SK-N-SH treated with all-trans-retinoic acid at 6 μM for 48 hours (cell line): ENCODE results near the gene TMEM269.

Source experiments
- ATAC-seq: fragments of 200-7000 bp; cut with Tn5 transposase; 3 replicates; pipeline ENCODE4 v1.9.1; 2020; ENCODE audit warnings: mild to moderate bottlenecking, moderate library complexity
- ARNTL ChIP-seq: fragments of 450-650 bp; formaldehyde crosslinking; IDR thresholded peaks from 2 replicates; pipeline ENCODE4 v1.5.0; 2020; ENCODE audit warnings: low read depth, mild to moderate bottlenecking, moderate library complexity, borderline replicate concordance
- BACH2 ChIP-seq: fragments of 250-450 bp; sonication (Bioruptor Pico); IDR thresholded peaks from 2 replicates; pipeline ENCODE4 v1.9.0; 2021; ENCODE audit warnings: mild to moderate bottlenecking, borderline replicate concordance
- CSRNP3 ChIP-seq: fragments of 250-450 bp; sonication (Bioruptor Pico); IDR thresholded peaks from 2 replicates; pipeline ENCODE4 v1.5.1; 2021; ENCODE audit warnings: mild to moderate bottlenecking, moderate library complexity
- ESRRG ChIP-seq: fragments of 250-450 bp; sonication (Bioruptor Pico); IDR thresholded peaks from 2 replicates; pipeline ENCODE4 v1.6.1; 2021; ENCODE audit warnings: mild to moderate bottlenecking
- GLIS3 ChIP-seq: fragments of 250-450 bp; sonication (Bioruptor Pico); IDR thresholded peaks from 2 replicates; pipeline ENCODE4 v1.5.0; 2020; ENCODE audit warnings: mild to moderate bottlenecking, moderate library complexity
- ISL1 ChIP-seq: fragments of 250-450 bp; sonication (Bioruptor Pico); IDR thresholded peaks from 2 replicates; pipeline ENCODE4 v2.1.2; 2022; ENCODE audit warnings: mild to moderate bottlenecking, moderate library complexity
- OSR1 ChIP-seq: fragments of 250-450 bp; sonication (Bioruptor Pico); IDR thresholded peaks from 2 replicates; pipeline ENCODE4 v1.8.0; 2022; ENCODE audit warnings: moderate library complexity, mild to moderate bottlenecking, inconsistent platforms
- PATZ1 ChIP-seq: fragments of 250-450 bp; sonication (Bioruptor Pico); IDR thresholded peaks from 2 replicates; pipeline ENCODE4 v1.8.0; 2020; ENCODE audit warnings: mild to moderate bottlenecking, moderate library complexity, borderline replicate concordance
- POU6F1 ChIP-seq: fragments of 250-450 bp; sonication (Bioruptor Pico); IDR thresholded peaks from 2 replicates; pipeline ENCODE4 v1.8.0; 2021; ENCODE audit warnings: low read depth, mild to moderate bottlenecking, moderate library complexity, borderline replicate concordance
- RARB ChIP-seq: fragments of 250-450 bp; sonication (Bioruptor Pico); IDR thresholded peaks from 2 replicates; pipeline ENCODE4 v1.8.0; 2021; ENCODE audit warnings: mild to moderate bottlenecking, moderate library complexity
- SNAI2 ChIP-seq: fragments of 250-450 bp; sonication (Bioruptor Pico); IDR thresholded peaks from 2 replicates; pipeline ENCODE4 v1.5.0; 2020; ENCODE audit warnings: mild to moderate bottlenecking, moderate library complexity
- TCF4 ChIP-seq: fragments of 250-450 bp; sonication (Bioruptor Pico); IDR thresholded peaks from 2 replicates; pipeline ENCODE4 v1.8.0; 2021; ENCODE audit warnings: mild to moderate bottlenecking, moderate library complexity, borderline replicate concordance
- TOX ChIP-seq: fragments of 250-450 bp; sonication (Bioruptor Pico); IDR thresholded peaks from 2 replicates; pipeline ENCODE4 v1.8.0; 2021; ENCODE audit warnings: mild to moderate bottlenecking, moderate library complexity, borderline replicate concordance
- TSHZ2 ChIP-seq: fragments of 250-450 bp; sonication (Bioruptor Pico); IDR thresholded peaks from 2 replicates; pipeline ENCODE4 v1.5.0; 2020; ENCODE audit warnings: mild to moderate bottlenecking, moderate library complexity
- ZC3H10 ChIP-seq: fragments of 250-450 bp; sonication (Bioruptor Pico); IDR thresholded peaks from 2 replicates; pipeline ENCODE4 v1.5.1; 2021; ENCODE audit warnings: mild to moderate bottlenecking, moderate library complexity
- ZFP3 ChIP-seq: fragments of 250-450 bp; sonication (Bioruptor Pico); IDR thresholded peaks from 2 replicates; pipeline ENCODE4 v1.5.0; 2020; ENCODE audit warnings: mild to moderate bottlenecking, moderate library complexity
- ZFP30 ChIP-seq: fragments of 450-650 bp; formaldehyde crosslinking; IDR thresholded peaks from 2 replicates; pipeline ENCODE4 v1.5.0; 2022; ENCODE audit warnings: mild to moderate bottlenecking, moderate library complexity
- ZNF70 ChIP-seq: fragments of 450-650 bp; formaldehyde crosslinking; IDR thresholded peaks from 2 replicates; pipeline ENCODE4 v1.5.0; 2020; ENCODE audit warnings: mild to moderate bottlenecking, moderate library complexity

TMEM269 gene

GRCh38 chr1:42838482-42839190 is 53.8 kb downstream of the TMEM269 start (continued):
- TF ChIP-seq ZFP30 (CRISPR knock-in tag): no peak
- TF ChIP-seq, all 23 proteins: peak for 0

- TF ChIP-seq ISL1 (CRISPR knock-in tag) (no peak), BACH2 (CRISPR knock-in tag) (no peak), TOX (no peak), ZFP3 (CRISPR knock-in tag) (no peak), TSHZ2 (CRISPR knock-in tag) (no peak), RARB (no peak)
- ATAC-seq: no peak
These were observed 56.2 kb downstream of the TMEM269 start for GRCh38 chr1:42841010-42841409.

- no peak for ATAC-seq
- TF ChIP-seq ISL1 (CRISPR knock-in tag): no peak
- TF ChIP-seq SNAI2: no peak
- TF ChIP-seq PATZ1 (CRISPR knock-in tag): no peak
- no peak for TF ChIP-seq OSR1 (CRISPR knock-in tag)
- no peak for TF ChIP-seq ZC3H10 (CRISPR knock-in tag)
- no peak for TF ChIP-seq BACH2 (CRISPR knock-in tag)
- TF ChIP-seq GLIS3: no peak
- no peak for TF ChIP-seq CSRNP3
- no peak for TF ChIP-seq TSHZ2 (CRISPR knock-in tag)
- no peak for TF ChIP-seq ARNTL (CRISPR knock-in tag)
- no peak for TF ChIP-seq POU6F1 (CRISPR knock-in tag)
- no peak for TF ChIP-seq ZFP3 (CRISPR knock-in tag)
- TF ChIP-seq TCF4 (CRISPR knock-in tag): no peak
- TF ChIP-seq ZNF70 (CRISPR knock-in tag): no peak
- no peak for TF ChIP-seq RARB
- no peak for TF ChIP-seq ESRRG
These were observed 56.8 kb downstream of the TMEM269 start for GRCh38 chr1:42841440-42842147.
